LHCN-M2 (cell line): ENCODE data around the gene DLAT. TPM values are rescaled to one million over a fixed set of nuclear protein-coding genes. Genes with fewer than 3 reads are reported as not detected.

Experiments
- total RNA-seq: library from RNA; depleted of rRNA; stranded (reverse); fragments of >200 nt; gene quantifications from 2 replicates; pipeline ENCODE4 v1.2.3, GENCODE V29; 2014; rRNA removed

DLAT gene
- total RNA-seq, 1 experiment from 2014 or later: 47.6 TPM

Other genes starting within 250 kb of the DLAT start
- 41.2 and 44.4 TPM in 2 replicates for gene ALG9, start 153.8 kb upstream of the DLAT start, total RNA-seq
- 2.8 and 2.9 TPM in 2 replicates for gene FDXACB1, start 146.2 kb upstream of the DLAT start, total RNA-seq
- 19.9 and 27.1 TPM in 2 replicates for gene CFAP68, start 145.9 kb upstream of the DLAT start, total RNA-seq
- 69.9 and 70.6 TPM in 2 replicates for gene CRYAB, start 113.6 kb upstream of the DLAT start, total RNA-seq
- gene HSPB2, start 112.7 kb upstream of the DLAT start, total RNA-seq: 0.58 and 1.6 TPM in 2 replicates
- gene C11orf52, start 106.5 kb upstream of the DLAT start, total RNA-seq: 1.2 and 2.1 TPM in 2 replicates
- 17.0 and 17.1 TPM in 2 replicates for gene DIXDC1, start 88.1 kb upstream of the DLAT start, total RNA-seq
- 1.5 and 2.0 TPM in 2 replicates for gene PIH1D2, start 48.6 kb downstream of the DLAT start, total RNA-seq
- gene NKAPD1, start 48.9 kb downstream of the DLAT start, total RNA-seq: 15.4 and 27.5 TPM in 2 replicates
- gene TIMM8B, start 61.3 kb downstream of the DLAT start, total RNA-seq: 17.2 and 30.4 TPM in 2 replicates
- gene SDHD, start 61.5 kb downstream of the DLAT start, total RNA-seq: 86.6 and 99.8 TPM in 2 replicates
- 0.23 and 1.2 TPM in 2 replicates for gene IL18, start 138.7 kb downstream of the DLAT start, total RNA-seq
- gene TEX12, start 142.0 kb downstream of the DLAT start, total RNA-seq: not detected in 2 replicates
- gene BCO2, start 150.1 kb downstream of the DLAT start, total RNA-seq: 0.19 and 0.23 TPM in 2 replicates
- gene PTS, start 201.0 kb downstream of the DLAT start, total RNA-seq: 28.3 and 30.1 TPM in 2 replicates
- gene PLET1, start 235.5 kb downstream of the DLAT start, total RNA-seq: not detected in 2 replicates